Endothelial cell of umbilical vein (primary cell): ENCODE data around the gene KDM3A. TPM values are rescaled to one million over a fixed set of nuclear protein-coding genes. Genes with fewer than 3 reads are reported as not detected.

Experiments
- BruUV-seq: library from RNA; stranded (reverse); fragments of 400-500 nt; replicated peaks from 2 replicates; lab custom pipeline; 2021; lab: Mats Ljungman, UMichigan
- CTCF ChIA-PET: fragments of 300-600, 350-600 bp; sonication (Branson Sonifier 250); formaldehyde crosslinking; loops from one replicate; lab custom pipeline; 2021; ENCODE audit warnings: antibody characterized with exemption, inconsistent platforms; lab: Charles Lee
- POLR2A ChIA-PET: fragments of 300-600, 350-600 bp; sonication (Branson Sonifier 250); formaldehyde crosslinking; loops from one replicate; lab custom pipeline; 2021; ENCODE audit warnings: antibody characterized with exemption, inconsistent platforms; lab: Charles Lee
- DNase-seq: peaks from one replicate; pipeline ENCODE4 v3.0.0-alpha.2; 2011; ENCODE audit warnings: low read depth, low spot score
- FAIRE-seq: peaks from 2 replicates; lab custom pipeline; 2011; peaks lifted over from hg19 to GRCh38; lab: Jason Lieb, UNC
- H2AFZ ChIP-seq: 2 replicates; pipeline ENCODE4 v1.6.0; 2012; ENCODE audit warnings: low read depth, low read length, control low read depth, inconsistent platforms
- H3K27ac ChIP-seq: 2 replicates; pipeline ENCODE4 v1.5.1; 2011; ENCODE audit warnings: low read depth, mild to moderate bottlenecking, control low read depth, low read length, moderate library complexity; ENCODE audit not compliant: insufficient read depth
- H3K27me3 ChIP-seq, 2 experiments: 2 replicates each; pipeline versions ENCODE4 v1.6.0 to v1.6.1; 2011; ENCODE audit warnings: low read length in 2 of 2, mixed read lengths in 1 of 2; ENCODE audit not compliant: control insufficient read depth in 2 of 2, insufficient read depth in 2 of 2
- H3K36me3 ChIP-seq, 2 experiments: 2 replicates in 1 of 2; 3 replicates in 1 of 2; pipeline ENCODE4 v1.5.1; 2011; ENCODE audit warnings: low read length in 2 of 2, mild to moderate bottlenecking in 1 of 2, moderate library complexity in 1 of 2; ENCODE audit not compliant: control insufficient read depth in 2 of 2, insufficient read depth in 2 of 2; ENCODE audit errors: extremely low read depth in 1 of 2
- H3K4me1 ChIP-seq: 3 replicates; pipeline ENCODE4 v1.5.1; 2011; ENCODE audit warnings: mild to moderate bottlenecking, low read length; ENCODE audit not compliant: control insufficient read depth, insufficient read depth; ENCODE audit errors: extremely low read depth
- H3K4me2 ChIP-seq: 2 replicates; pipeline ENCODE4 v1.6.1; 2011; ENCODE audit warnings: low read length, control low read depth, mixed read lengths; ENCODE audit not compliant: insufficient read depth
- H3K4me3 ChIP-seq, 3 experiments: fragments of 200-600 bp in 1 of 3; sonication (generic), shearing (Covaris generic) in 1 of 3; replicated peaks in 1 of 3; 2 replicates each; pipeline ENCODE4 v1.5.1; 2011 to 2016; ENCODE audit warnings: control low read depth in 3 of 3, low read length in 3 of 3, mild to moderate bottlenecking in 2 of 3, inconsistent platforms in 1 of 3, low read depth in 1 of 3, moderate library complexity in 1 of 3; ENCODE audit not compliant: insufficient read depth in 1 of 3
- H3K79me2 ChIP-seq: 2 replicates; pipeline ENCODE4 v1.6.0; 2012; ENCODE audit warnings: low read length, inconsistent platforms; ENCODE audit not compliant: control insufficient read depth, insufficient read depth
- H3K9ac ChIP-seq: replicated peaks from 2 replicates; pipeline ENCODE3; 2011; ENCODE audit warnings: low read length, control low read depth; ENCODE audit not compliant: insufficient read depth; ENCODE audit errors: extremely low read depth
- H3K9me1 ChIP-seq: replicated peaks from 3 replicates; pipeline ENCODE4 v1.6.0; 2011; ENCODE audit warnings: mild to moderate bottlenecking, low read length; ENCODE audit not compliant: control insufficient read depth, insufficient read depth; ENCODE audit errors: extremely low read depth
- H3K9me3 ChIP-seq: replicated peaks from 2 replicates; pipeline ENCODE4 v1.5.1; 2012; ENCODE audit warnings: low read length, inconsistent platforms; ENCODE audit not compliant: control insufficient read depth, insufficient read depth
- H4K20me1 ChIP-seq: replicated peaks from 2 replicates; pipeline ENCODE3; 2011; ENCODE audit warnings: mild to moderate bottlenecking, low read length; ENCODE audit not compliant: control insufficient read depth, insufficient read depth; ENCODE audit errors: extremely low read depth
- EZH2 ChIP-seq: IDR thresholded peaks from 2 replicates; pipeline ENCODE4 v1.6.1; 2012; ENCODE audit warnings: borderline replicate concordance, low read depth, mild to moderate bottlenecking, moderate library complexity, low read length, inconsistent platforms; ENCODE audit not compliant: severe bottlenecking
- FOS ChIP-seq: IDR thresholded peaks from 2 replicates; pipeline ENCODE4 v1.6.1; 2011; ENCODE audit warnings: mild to moderate bottlenecking, low read length, moderate library complexity, borderline replicate concordance; ENCODE audit not compliant: insufficient read depth
- GATA2 ChIP-seq: IDR thresholded peaks from 2 replicates; pipeline ENCODE4 v1.7.0; 2011; ENCODE audit warnings: low read depth, mild to moderate bottlenecking, moderate library complexity, mixed read lengths, low read length; ENCODE audit not compliant: insufficient read length, insufficient read depth
- JUN ChIP-seq: IDR thresholded peaks from 2 replicates; pipeline ENCODE4 v1.6.1; 2011; ENCODE audit warnings: borderline replicate concordance, low read depth; ENCODE audit not compliant: insufficient read length, insufficient read depth
- MYC ChIP-seq: IDR thresholded peaks from one replicate; pipeline ENCODE4 v1.6.1; 2011; ENCODE audit warnings: mild to moderate bottlenecking, low read depth, low read length
- POLR2A ChIP-seq: IDR thresholded peaks from 2 replicates; pipeline ENCODE4 v1.6.1; 2012; ENCODE audit warnings: low read depth, mild to moderate bottlenecking, control low read depth, low read length
- POLR2AphosphoS5 ChIP-seq: IDR thresholded peaks from 2 replicates; pipeline ENCODE4 v1.6.1; 2012; ENCODE audit warnings: low read depth, mild to moderate bottlenecking, control low read depth, low read length, moderate library complexity; ENCODE audit not compliant: insufficient read depth
- dilution Hi-C: fragments of 300-500 bp; cut with MboI; formaldehyde crosslinking; loops from one replicate; pipeline ENCODE4 v1.15.0; 2019; ENCODE audit warnings: low sequenced_read_pairs; ENCODE audit not compliant: extremely low pct_ligation_motif_present
- intact Hi-C: fragments of 100-400 bp; cut with micrococcal nuclease; formaldehyde crosslinking; loops from one replicate; pipeline ENCODE4 v1.10.0; 2022
- polyA plus RNA-seq, 4 experiments: library from polyadenylated mRNA; depleted of rRNA in 3 of 4; stranded (reverse) in 3 of 4; unstranded in 1 of 4; fragments of >200 nt; gene quantifications; 2 replicates each; pipeline versions ENCODE4 v1.2.1 to v1.2.3, GENCODE V29; 2011 to 2012; ENCODE audit warnings: missing spikeins in 1 of 4
- total RNA-seq: library from RNA; stranded (reverse); gene quantifications from 2 replicates; pipeline ENCODE4 v1.2.3, GENCODE V29; 2021
- TF ChIP-seq, protein P1 (sequence below): IDR thresholded peaks from 2 replicates; pipeline ENCODE4 v1.6.1; 2011; ENCODE audit not compliant: insufficient read depth, insufficient read length
- TF ChIP-seq, protein P2 (sequence below), 2 donors: IDR thresholded peaks; 1 replicate in 1 of 2; 2 replicates in 1 of 2; pipeline ENCODE4 v1.5.1; 2011; ENCODE audit warnings: low read length in 2 of 2, mild to moderate bottlenecking in 2 of 2, moderate library complexity in 2 of 2, control low read depth in 1 of 2, inconsistent platforms in 1 of 2, low read depth in 1 of 2; ENCODE audit not compliant: insufficient read depth in 1 of 2; ENCODE audit errors: extremely low read depth in 1 of 2

KDM3A gene
- total and polyA plus RNA-seq, 2 donors (not counting 3 experiments of a cell fraction or from before 2014, with no cell fraction given) = 13.5 to 29.5 TPM

DNA sequence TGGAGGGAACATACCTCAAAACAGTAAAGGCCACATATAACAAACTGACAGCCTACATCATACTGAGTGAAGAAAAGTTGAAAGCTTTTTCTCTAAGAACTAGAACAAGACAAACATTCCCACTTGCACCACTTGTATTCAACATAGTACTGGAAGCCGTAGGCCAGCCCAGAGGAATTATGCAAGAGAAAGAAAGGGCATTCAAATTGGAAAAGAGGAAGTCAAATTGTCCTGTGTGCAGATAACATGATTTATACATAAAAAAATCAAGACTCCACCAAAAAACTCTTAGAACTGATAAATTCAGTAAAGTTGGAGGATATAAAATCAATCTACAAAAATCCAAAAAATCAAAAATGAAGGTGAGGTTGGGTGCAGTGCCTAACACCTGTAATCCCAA lies 8.0 kb upstream of the KDM3A start:
- Histone ChIP-seq H4K20me1 (no peaks in the 10 kb centered on the region), H3K27me3 (peaks cover 5 to 22% of the 10 kb centered on the region in 2 experiments), H3K4me3 (no peak overlapping the region), H3K79me2 (no peaks in the 10 kb centered on the region), H3K9me1 (no peaks in the 10 kb centered on the region), H3K27ac (no peak overlapping the region), H3K36me3 (no peaks in the 10 kb centered on the region), H3K4me2 (no peak overlapping the region), H3K4me1 (no peaks in the 10 kb centered on the region), H2AFZ (no peak overlapping the region), H3K9me3 (no peaks in the 10 kb centered on the region), H3K9ac (no peak overlapping the region)
- ChIA-PET CTCF (interaction anchor here (1.0 kb wide), 1 partner anchor 12 kb away, joined by 4 read pairs; no protein-coding TSS in a partner anchor), POLR2A (no interaction called here)
- no peak for FAIRE-seq
- no peak for DNase-seq
- TF ChIP-seq GATA2 = no peak
- no peak for TF ChIP-seq MYC
- TF ChIP-seq EZH2 = no peak
- TF ChIP-seq POLR2AphosphoS5 = no peak
- TF ChIP-seq, protein P1, sequence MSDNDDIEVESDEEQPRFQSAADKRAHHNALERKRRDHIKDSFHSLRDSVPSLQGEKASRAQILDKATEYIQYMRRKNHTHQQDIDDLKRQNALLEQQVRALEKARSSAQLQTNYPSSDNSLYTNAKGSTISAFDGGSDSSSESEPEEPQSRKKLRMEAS = no peak
- TF ChIP-seq, protein P2, sequence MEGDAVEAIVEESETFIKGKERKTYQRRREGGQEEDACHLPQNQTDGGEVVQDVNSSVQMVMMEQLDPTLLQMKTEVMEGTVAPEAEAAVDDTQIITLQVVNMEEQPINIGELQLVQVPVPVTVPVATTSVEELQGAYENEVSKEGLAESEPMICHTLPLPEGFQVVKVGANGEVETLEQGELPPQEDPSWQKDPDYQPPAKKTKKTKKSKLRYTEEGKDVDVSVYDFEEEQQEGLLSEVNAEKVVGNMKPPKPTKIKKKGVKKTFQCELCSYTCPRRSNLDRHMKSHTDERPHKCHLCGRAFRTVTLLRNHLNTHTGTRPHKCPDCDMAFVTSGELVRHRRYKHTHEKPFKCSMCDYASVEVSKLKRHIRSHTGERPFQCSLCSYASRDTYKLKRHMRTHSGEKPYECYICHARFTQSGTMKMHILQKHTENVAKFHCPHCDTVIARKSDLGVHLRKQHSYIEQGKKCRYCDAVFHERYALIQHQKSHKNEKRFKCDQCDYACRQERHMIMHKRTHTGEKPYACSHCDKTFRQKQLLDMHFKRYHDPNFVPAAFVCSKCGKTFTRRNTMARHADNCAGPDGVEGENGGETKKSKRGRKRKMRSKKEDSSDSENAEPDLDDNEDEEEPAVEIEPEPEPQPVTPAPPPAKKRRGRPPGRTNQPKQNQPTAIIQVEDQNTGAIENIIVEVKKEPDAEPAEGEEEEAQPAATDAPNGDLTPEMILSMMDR (IDR thresholded peaks at IDR 0.05; ENCODE audit: extremely low read depth in 1 of 2, insufficient read depth in 1 of 2, low read depth in 1 of 2, low read length in 2 of 2) = no peak
- TF ChIP-seq JUN = no peak
- TF ChIP-seq POLR2A = no peak
- TF ChIP-seq FOS = no peak
- BruUV-seq = no TSS peak
- intact Hi-C loops = no loop called here
- dilution Hi-C loops = no loop called here
